ENCODE results near the gene MTA3.

The MTA3 gene

DNA sequence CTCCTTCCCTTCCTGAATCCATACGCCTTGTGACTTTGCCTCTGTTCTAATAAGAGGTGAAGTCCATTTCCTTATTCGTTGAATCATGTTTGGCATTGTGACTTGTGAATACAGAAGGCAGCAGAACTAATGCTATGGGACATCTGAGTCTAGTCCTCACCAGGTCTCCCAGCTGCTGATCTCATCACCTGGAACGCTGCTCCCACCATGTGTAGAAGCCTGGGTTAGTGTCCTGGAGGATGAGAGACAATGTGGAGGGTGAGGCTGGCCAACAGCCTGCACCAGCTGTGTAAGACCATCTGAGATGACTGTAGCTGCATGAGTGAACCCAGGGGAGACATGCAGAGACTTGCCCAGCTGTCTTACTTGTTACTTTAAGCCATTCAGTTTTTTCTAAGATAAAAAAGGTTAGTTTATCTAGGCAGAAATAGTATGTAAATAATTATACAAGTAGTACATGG, 227.4 kb downstream of the MTA3 start:
- Histone ChIP-seq H3K27ac (no peak overlapping the region), H3K36me3 (peaks cover 18% of the 10 kb centered on the region), H3K9me3 (no peaks in the 10 kb centered on the region), H3K4me3 (ENCODE audit: low read depth in 1 of 2, low read length in 1 of 2) (no peak overlapping the region), H3K4me1 (ENCODE audit: control insufficient read depth in 1 of 2, insufficient read depth in 1 of 2, low read depth in 1 of 2, low read length in 1 of 2) (peaks cover 16 to 26% of the 10 kb centered on the region in 2 experiments), H3K27me3 (peaks cover 7% of the 10 kb centered on the region)
- TF ChIP-seq, protein P1, sequence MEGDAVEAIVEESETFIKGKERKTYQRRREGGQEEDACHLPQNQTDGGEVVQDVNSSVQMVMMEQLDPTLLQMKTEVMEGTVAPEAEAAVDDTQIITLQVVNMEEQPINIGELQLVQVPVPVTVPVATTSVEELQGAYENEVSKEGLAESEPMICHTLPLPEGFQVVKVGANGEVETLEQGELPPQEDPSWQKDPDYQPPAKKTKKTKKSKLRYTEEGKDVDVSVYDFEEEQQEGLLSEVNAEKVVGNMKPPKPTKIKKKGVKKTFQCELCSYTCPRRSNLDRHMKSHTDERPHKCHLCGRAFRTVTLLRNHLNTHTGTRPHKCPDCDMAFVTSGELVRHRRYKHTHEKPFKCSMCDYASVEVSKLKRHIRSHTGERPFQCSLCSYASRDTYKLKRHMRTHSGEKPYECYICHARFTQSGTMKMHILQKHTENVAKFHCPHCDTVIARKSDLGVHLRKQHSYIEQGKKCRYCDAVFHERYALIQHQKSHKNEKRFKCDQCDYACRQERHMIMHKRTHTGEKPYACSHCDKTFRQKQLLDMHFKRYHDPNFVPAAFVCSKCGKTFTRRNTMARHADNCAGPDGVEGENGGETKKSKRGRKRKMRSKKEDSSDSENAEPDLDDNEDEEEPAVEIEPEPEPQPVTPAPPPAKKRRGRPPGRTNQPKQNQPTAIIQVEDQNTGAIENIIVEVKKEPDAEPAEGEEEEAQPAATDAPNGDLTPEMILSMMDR (IDR thresholded peaks at IDR 0.05), result no peak

DNA sequence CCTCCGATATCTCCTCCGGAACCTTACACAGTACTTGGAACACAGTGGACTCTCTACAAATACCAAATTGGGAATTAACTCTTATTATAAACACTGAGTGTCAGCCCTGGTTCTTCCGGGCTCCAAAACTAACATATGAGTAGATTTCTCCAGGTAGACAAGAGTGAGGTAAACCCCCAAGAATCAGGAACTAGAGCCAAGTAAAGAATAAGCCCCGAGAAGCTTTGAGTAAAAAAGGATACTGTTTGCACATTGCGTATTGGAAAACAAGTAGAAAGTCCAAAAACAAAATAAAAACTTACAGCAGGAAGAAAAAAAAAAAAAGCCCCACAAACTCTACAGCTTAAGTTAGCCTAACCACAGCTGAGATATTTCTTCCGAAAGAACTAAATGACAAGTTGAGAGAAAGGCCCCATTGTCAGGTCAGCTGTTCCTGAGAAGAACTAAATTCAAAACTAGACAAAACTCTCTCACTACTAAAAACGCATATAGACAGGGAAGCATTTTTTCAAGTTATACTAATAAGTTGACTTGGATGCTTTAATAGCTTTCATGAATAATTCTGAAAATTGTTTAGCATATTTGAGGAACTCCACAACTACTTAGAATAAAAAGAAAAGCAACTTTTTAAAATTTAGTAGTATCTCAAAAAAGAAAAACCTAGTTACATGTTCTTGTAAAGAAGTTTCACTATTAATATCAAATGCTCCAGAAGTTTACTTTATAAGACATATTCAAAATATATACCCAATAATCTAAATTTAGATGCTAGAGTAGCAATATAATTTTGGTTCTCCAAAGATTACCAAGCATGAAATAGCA, 228.2 kb downstream of the MTA3 start:
- Histone ChIP-seq H3K9me3 (no peaks in the 10 kb centered on the region), H3K27me3 (peaks cover 7% of the 10 kb centered on the region), H3K27ac (no peak overlapping the region), H3K4me3 (ENCODE audit: low read depth in 1 of 2, low read length in 1 of 2) (no peak overlapping the region), H3K4me1 (ENCODE audit: control insufficient read depth in 1 of 2, insufficient read depth in 1 of 2, low read depth in 1 of 2, low read length in 1 of 2) (peaks cover 15 to 23% of the 10 kb centered on the region in 2 experiments), H3K36me3 (peaks cover 18% of the 10 kb centered on the region)
- TF ChIP-seq, protein P1 (IDR thresholded peaks at IDR 0.05), result no peak

GRCh38 chr2:42797281-42797680, 228.8 kb downstream of the MTA3 start:
- peaks cover 18% of the 10 kb centered on the region for H3K36me3 ChIP-seq
- peaks cover 10 to 18% of the 10 kb centered on the region in 2 experiments for H3K4me1 ChIP-seq (ENCODE audit: control insufficient read depth in 1 of 2, insufficient read depth in 1 of 2, low read depth in 1 of 2, low read length in 1 of 2)
- H3K9me3 ChIP-seq, result no peaks in the 10 kb centered on the region
- no peak overlapping the region for H3K27ac ChIP-seq
- no peak overlapping the region for H3K4me3 ChIP-seq (ENCODE audit: low read depth in 1 of 2, low read length in 1 of 2)
- TF ChIP-seq, protein P1 (IDR thresholded peaks at IDR 0.05), result no peak
- peaks cover 7% of the 10 kb centered on the region for H3K27me3 ChIP-seq

DNA sequence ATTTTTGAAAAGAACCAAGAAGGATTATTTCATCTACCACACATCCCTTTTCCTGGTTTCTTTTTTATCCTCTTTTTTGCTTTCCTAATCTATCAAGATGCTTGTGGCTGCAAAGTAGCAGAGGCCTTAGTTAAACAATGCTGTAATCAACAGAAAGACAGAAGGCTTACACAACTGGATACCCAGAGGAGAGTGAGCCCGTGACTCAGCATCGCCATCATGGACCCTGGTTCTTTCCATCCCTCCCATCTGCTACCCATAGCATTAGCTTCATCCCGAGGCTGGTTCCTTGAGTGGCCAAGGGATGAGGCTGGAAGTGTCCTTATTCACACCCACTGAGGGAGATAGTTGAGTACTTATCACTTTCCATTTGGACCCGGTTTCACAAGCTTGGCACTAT, 231.4 kb downstream of the MTA3 start:
- no peaks in the 10 kb centered on the region for H3K27me3 ChIP-seq
- peaks cover 14% of the 10 kb centered on the region for H3K36me3 ChIP-seq
- peaks cover 11 to 12% of the 10 kb centered on the region in 2 experiments for H3K4me1 ChIP-seq (ENCODE audit: control insufficient read depth in 1 of 2, insufficient read depth in 1 of 2, low read depth in 1 of 2, low read length in 1 of 2)
- no peak overlapping the region for H3K4me3 ChIP-seq (ENCODE audit: low read depth in 1 of 2, low read length in 1 of 2)
- H3K9me3 ChIP-seq, result no peaks in the 10 kb centered on the region
- TF ChIP-seq, protein P1 (IDR thresholded peaks at IDR 0.05), result no peak
- no peak overlapping the region for H3K27ac ChIP-seq

DNA sequence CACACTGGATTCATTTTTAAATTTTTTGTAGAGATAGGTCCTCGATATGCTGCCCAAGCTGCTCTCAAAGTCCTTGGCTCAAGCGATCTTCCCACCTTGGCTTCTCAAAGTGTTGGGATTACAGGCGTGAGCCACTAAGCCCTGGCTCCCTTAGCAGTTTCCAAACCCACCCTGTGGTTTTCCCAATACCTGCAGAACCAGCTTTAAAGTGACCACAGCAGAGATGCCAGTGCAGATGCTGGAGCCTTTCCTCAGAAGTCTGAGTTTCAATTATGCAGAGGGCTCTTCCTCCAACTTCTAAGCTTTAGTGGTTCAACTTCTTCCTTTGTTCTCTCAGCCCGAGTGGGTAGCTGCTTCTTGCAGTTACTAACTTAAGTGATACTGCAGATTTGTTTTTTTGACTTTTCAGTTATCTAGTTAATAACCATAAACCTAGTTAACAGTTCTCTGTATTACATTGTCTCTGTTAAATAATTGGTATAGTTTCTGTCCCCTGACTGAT, 232.1 kb downstream of the MTA3 start:
- H3K27ac ChIP-seq, result no peak overlapping the region
- H3K27me3 ChIP-seq, result no peaks in the 10 kb centered on the region
- no peak overlapping the region for H3K4me3 ChIP-seq (ENCODE audit: low read depth in 1 of 2, low read length in 1 of 2)
- TF ChIP-seq, protein P1 (IDR thresholded peaks at IDR 0.05), result no peak
- peaks cover 17% of the 10 kb centered on the region in 2 experiments for H3K4me1 ChIP-seq (ENCODE audit: control insufficient read depth in 1 of 2, insufficient read depth in 1 of 2, low read depth in 1 of 2, low read length in 1 of 2)
- peaks cover 14% of the 10 kb centered on the region for H3K36me3 ChIP-seq
- no peaks in the 10 kb centered on the region for H3K9me3 ChIP-seq
